DMS 273 treated with DMSO at 0.1 percent for 48 hours (cell line): ENCODE results near the gene CDK14.

Source experiments
- DNase-seq: peaks from one replicate; lab custom pipeline; 2025; lab: John Stamatoyannopoulos, UW

CDK14 gene

GRCh38 chr7:91050677-91051076 lies 454.6 kb downstream of the CDK14 start:
- no peak for DNase-seq

GRCh38 chr7:91051966-91052365 lies 455.8 kb downstream of the CDK14 start:
- DNase-seq: no peak

- no peak for DNase-seq
These were observed 458.3 kb downstream of the CDK14 start for GRCh38 chr7:91054374-91054773.

GRCh38 chr7:91055219-91055618 lies 459.1 kb downstream of the CDK14 start:
- DNase-seq: no peak

DNA sequence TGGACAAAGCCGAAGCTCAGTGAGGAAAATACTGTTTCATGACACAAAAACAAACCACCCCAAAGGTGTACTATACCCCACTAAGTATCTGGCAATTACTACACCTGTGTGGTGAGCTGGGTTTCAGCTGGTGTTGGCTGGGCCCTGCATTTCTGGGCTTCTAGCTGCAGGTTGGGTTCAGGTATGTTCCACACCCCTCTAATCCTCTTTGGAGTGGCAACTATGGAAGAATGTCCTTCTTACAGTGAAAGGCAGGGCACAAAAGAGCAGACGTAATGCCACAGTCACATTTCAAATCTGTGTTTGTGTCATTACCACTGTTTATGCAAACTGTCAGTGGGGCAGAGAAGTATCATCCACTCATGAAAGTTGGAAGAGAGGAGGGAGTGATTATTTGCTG lies 466.6 kb downstream of the CDK14 start:
- DNase-seq: no peak

DNA sequence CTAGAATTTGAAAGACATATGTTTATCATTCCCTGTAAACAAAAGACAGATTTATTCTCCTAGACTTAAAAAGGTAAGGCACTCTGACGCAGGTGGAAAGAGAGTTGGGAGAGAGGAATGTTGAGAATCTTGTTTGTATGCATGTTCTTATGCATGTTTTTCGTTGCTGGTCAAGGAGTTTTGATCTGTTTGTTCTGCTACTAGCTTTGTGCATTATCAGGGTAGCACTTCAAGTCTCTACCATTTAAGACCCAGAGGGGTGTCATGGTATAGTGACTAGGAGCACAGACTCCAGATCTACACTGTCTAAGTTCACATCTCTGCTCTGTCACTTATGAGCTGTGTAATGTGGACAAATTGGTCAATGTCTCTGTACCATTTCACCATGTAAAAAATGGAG lies 467.9 kb downstream of the CDK14 start:
- no peak for DNase-seq

DNA sequence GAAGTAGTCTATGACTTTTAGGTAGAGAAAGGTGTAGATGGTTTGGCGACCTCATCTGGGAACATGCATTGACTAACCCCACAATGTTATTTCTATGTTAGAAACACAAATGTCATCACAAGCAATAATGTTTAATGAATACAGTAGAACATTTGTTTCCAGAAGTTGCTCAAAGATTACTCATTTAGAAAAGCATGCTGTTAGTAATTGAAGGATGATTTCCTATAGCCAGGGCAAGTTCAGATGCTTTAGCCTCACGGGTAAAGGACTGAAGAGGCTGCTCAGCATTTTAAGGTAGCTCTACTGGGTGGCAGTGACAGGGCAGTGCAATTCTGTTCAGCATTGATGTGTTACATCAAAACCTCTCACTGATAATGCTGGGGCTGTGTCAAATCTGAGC lies 468.8 kb downstream of the CDK14 start:
- DNase-seq: no peak

GRCh38 chr7:91066627-91067026 lies 470.5 kb downstream of the CDK14 start:
- no peak for DNase-seq

DNA sequence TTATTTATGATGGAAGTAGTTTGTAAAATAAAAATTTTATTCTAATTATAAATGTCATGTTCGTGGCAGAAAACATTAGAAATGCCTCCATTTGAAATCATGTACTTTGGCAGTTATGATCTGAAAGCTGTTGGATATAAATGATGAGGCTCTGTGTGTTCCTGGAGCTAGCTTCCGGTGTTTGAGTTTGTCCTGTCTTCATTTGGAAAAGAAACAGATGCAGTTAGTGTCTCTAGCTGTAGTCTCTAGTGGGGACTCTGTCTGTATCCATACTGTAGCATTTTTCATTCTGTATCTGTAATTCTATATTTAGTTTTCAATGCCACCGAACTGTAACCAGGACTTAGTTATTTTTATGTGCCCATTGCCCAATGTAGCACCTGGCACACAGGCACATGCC lies 471.1 kb downstream of the CDK14 start:
- no peak for DNase-seq

DNA sequence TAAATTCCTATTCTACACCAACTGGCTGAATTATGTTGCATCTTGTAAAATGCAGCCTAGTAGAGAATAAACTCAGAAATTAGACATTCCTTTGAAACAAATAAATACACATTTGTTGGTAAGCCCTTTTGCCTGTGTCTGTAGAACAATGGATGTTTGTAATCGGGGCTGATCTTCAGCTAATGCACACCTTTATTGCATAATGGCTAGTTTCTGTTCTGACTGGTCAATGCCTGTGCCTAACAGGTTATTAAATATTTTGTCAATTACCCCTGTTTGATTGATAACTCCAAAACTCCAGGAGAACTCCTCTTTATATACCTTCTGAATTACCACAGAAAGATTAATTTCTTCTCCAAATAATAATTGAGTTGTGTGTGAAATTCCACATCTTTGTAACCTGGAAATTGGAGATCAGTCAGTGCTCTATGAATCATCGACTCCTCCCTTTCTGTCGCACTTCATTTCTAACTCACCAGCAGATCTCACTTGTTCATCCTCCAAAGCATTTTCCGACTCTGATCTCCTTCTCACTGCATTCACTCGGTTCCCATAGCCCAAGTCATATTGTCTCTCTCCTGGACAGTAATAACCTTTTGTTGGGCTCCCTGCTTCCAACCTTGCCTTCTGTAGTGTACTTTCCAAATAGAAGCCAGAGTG lies 472.1 kb downstream of the CDK14 start:
- no peak for DNase-seq

DNA sequence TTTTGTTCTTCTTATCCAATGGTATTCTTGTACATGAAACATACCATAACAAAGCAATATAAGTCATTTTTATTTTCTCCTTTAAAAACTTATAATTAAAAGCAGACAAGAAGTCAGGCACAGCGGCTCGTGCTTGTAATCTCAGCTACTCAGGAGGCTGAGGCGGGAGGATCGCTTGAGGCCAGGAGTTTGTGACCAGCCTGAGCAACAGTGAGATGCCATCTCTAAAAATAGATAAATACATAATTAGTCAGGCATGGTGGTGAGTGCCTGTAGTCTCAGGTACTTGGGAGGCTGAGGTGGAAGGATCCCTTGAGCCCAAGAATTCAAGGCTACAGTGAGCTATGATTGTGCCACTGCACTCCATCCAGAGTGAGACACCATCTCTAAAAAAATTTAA lies 473.0 kb downstream of the CDK14 start:
- no peak for DNase-seq

- no peak for DNase-seq
These were observed 483.4 kb downstream of the CDK14 start for GRCh38 chr7:91079487-91079886.

GRCh38 chr7:91080351-91080750 lies 484.2 kb downstream of the CDK14 start:
- DNase-seq: no peak

- no peak for DNase-seq
These were observed 485.9 kb downstream of the CDK14 start for GRCh38 chr7:91082038-91082437.

DNA sequence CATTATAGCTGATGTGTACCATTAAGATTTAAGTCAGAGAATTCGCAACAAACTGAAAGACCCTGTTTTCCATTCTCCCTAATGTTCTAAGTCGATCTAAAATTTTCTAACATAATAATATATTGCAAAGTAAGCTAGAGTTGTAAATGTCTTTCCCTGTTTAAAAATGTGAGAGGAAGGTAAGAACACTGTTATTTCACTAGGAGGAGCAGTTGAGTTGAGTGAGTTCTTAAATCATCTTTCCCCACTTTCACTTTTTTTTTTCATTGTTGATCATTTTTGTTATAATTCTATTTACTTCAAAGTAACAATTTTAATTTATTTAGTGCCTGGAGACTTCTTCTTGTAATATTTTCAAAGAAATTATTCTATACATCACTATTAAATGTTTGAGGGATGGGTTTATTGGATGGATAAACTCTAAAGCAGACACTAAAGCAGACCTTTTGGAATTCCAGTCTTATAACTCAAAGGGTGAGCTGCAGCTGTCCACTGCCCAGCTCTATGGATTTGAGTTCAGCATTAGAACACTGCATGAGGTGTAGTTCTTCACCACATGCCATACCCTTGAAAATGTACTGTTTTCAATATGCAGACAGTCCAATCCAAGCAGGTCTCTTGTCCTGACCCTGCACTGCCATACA lies 486.9 kb downstream of the CDK14 start:
- DNase-seq: no peak

DNA sequence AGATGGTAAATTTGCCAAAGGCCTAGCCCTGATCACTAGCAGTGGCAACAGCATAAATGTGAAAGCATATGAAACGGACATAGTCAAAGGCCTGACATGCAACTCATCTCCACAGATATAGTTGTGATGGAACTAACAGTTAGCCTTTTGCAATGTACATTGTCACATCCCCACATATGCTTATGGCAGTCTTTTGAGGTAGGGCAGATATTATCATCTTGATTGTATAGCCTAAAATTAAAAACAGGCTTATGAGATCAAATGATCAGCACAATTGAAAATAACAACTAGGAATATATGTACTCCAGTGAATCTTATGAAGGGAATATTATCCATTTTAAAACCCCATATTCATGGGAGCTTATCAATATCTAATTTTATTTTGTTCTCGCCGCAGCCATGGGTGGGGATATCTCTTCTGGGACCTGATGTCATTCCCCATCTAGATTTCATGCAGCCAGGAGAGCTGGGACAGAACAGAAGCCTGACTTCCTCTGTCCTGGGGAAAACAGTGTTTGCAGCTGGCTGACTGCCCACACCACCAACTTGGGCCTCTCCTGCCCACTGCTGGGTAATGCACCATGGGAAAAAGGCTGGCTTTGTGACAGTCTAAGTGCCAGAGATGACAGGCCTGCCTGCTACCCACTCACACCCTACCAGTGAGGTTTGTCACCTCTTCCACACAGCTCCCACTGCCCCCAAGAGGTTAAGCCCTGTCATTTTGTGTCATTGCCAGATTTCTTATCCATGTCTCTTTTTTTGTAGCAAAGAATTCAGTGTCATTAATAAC lies 487.9 kb downstream of the CDK14 start:
- no peak for DNase-seq

DNA sequence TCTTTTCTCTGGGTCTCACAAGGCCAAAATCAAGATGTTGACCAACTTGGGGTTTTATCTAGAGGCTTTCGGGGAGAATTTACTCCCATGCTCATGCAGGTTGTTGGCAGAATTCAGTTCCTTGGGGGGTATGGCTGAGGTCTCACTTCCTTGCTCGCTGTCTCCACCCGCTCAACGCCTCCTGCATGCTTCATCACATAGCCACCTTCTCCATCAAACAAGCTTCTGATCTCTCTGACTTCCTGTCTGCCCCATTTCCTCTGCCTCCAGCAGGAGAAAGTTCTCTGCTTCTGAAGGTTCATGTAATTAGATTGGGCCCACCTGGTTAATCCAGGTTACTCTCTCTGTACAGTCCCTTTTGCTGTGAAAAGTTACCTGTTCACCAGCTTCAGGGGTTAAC lies 489.1 kb downstream of the CDK14 start:
- DNase-seq: no peak

- no peak for DNase-seq
These were observed 490.1 kb downstream of the CDK14 start for GRCh38 chr7:91086200-91086599.

DNA sequence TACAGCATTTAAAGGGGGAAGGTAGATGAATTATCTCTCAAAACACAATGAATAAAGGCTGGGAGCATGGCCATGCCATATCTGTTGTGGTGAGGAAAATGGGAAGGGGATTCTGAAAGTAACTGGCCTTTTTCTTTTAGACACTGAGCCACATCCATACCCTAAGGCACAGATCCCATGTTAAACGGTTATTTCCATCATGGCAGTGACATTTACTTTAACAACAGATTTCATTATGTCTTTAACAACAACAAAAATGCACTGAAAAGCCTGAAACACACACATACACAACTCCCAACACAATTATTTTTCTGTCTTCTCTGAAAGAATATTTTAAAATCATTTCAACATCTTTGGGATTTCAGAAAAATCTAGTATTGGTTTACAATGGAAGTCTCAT lies 492.0 kb downstream of the CDK14 start:
- no peak for DNase-seq

DNA sequence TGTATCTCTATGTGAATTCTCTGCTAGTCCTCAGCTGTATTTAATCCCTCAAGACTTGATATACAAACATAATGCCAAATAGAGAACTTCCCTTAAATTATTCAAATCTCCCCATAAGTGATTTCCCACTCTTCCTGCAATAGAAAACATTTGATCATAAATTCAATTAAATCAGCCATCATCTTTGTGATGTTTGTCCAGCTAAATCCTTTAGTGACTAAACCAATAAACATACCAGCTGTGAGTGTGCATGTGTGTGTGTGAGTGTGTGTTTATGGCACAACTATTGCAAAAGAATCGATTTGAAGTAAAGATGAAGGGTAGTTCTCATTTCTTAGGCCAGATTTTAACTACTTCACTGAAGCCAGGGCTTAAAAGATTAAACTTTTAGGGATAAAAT lies 492.6 kb downstream of the CDK14 start:
- DNase-seq: no peak

DNA sequence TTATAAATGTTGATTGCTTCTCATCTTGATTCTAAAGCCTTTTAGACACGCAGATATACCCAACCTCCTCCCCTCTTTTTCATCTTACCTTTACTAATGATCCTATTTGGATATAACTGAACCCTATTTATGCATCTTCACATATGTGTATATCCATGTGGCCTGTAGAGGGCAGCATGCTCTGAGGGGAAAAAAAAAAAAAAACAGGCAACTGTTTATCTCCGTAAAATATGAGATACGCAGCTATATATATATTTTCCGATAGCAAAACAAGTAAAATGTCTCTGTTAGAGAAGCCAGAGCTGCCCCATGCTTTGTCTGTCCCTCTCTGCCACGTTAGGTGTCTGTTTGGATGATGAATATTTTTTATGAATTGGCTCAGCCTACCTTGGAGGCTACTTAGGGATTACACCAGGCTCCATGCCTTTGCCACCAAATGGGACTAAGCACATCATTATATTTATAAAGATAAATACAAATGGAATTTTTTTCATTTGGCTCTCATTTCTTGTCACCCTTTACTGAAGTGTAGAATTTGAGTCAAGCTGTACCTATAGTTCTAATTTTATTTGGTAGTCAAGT lies 493.4 kb downstream of the CDK14 start:
- no peak for DNase-seq

DNA sequence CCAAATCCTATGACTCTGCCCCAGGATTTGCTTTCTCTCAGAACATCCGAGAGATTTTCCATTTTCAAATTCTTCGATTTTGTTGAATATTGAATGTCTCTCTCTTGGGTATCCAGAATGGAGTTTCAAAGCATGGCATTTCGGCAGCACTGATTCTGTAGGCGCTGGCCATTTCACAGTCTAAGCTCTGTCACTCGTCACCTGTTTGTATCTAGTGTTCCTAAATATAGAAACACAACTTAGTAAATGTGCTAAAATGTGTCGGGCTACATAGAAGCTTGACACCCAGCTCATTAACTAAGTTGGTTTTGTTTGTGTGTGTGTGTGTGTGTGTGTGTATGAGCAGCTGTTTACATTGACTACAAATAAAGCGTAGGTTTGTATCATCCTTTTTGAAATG lies 494.6 kb downstream of the CDK14 start:
- no peak for DNase-seq

DNA sequence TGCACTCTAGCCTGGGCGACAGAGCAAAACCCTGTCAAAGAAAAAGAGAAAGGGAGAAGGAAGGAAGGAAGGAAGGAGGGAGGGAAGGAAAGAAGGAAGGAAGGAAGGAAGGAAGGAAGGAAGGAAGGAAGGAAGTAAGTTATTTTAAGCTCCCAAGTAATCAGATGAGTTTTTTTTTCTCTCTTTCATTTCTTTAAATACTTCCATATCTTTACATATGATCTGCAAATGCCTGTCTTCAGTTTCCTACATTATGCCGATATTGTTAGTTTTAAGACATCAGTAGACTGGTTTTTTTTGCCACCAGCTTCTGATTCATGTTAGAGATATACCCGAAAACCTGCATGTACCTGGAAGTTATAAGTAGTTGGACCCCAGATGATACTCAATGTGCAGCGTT lies 495.5 kb downstream of the CDK14 start:
- no peak for DNase-seq
